GM18505 (cell line): ENCODE measurements around the gene KMT5B.

Experiments used
- ATAC-seq: cut with Tn5 transposase; IDR thresholded peaks from one replicate; pipeline ENCODE4 v1.9.1; 2021; ENCODE audit not compliant: unreplicated experiment
- POLR2A ChIP-seq: IDR thresholded peaks from 4 replicates; pipeline ENCODE4 v1.6.1; 2011; ENCODE audit warnings: borderline replicate concordance; ENCODE audit not compliant: insufficient read depth, insufficient read length; ENCODE audit errors: extremely low read depth

Gene KMT5B

GRCh38 chr11:68231621-68232020 is 18.5 kb upstream of the KMT5B start:
- TF ChIP-seq POLR2A = no peak
- ATAC-seq = no peak

GRCh38 chr11:68229601-68230000 is 16.5 kb upstream of the KMT5B start:
- no peak for ATAC-seq
- no peak for TF ChIP-seq POLR2A

- ATAC-seq = no peak
These were observed 13.3 kb upstream of the KMT5B start for GRCh38 chr11:68226421-68226820.

GRCh38 chr11:68224606-68225005 is 11.5 kb upstream of the KMT5B start:
- TF ChIP-seq POLR2A = no peak
- ATAC-seq = no peak

More at GRCh38 chr11:68226421-68226820, 13.3 kb upstream of the KMT5B start:
- TF ChIP-seq POLR2A = no peak

- no peak for ATAC-seq
- TF ChIP-seq POLR2A = no peak
These were observed 10.2 kb upstream of the KMT5B start for GRCh38 chr11:68223275-68223674.

GRCh38 chr11:68221406-68221805 is 8.3 kb upstream of the KMT5B start:
- ATAC-seq = no peak
- TF ChIP-seq POLR2A = no peak

GRCh38 chr11:68216171-68216938 is 3.3 kb upstream of the KMT5B start:
- TF ChIP-seq POLR2A = no peak
- ATAC-seq = no peak

GRCh38 chr11:68215524-68216170 is 2.6 kb upstream of the KMT5B start:
- no peak for TF ChIP-seq POLR2A
- ATAC-seq = no peak

- no peak for TF ChIP-seq POLR2A
These were observed 2.0 kb upstream of the KMT5B start for GRCh38 chr11:68215087-68215445.

GRCh38 chr11:68214173-68215086 is 1.3 kb upstream of the KMT5B start:
- no peak for ATAC-seq

More at GRCh38 chr11:68215087-68215445, 2.0 kb upstream of the KMT5B start:
- ATAC-seq = no peak

GRCh38 chr11:68213555-68214172 is 568 bp upstream of the KMT5B start:
- peak; percentile 99 for TF ChIP-seq POLR2A
- ATAC-seq = peak; percentile 54

More at GRCh38 chr11:68214173-68215086, 1.3 kb upstream of the KMT5B start:
- no peak for TF ChIP-seq POLR2A

GRCh38 chr11:68212421-68213134 is 518 bp downstream of the KMT5B start:
- peak; percentile 62 for ATAC-seq

More at GRCh38 chr11:68212421-68213134, 518 bp downstream of the KMT5B start:
- TF ChIP-seq POLR2A = no peak
